Nephron progenitor cell (in vitro differentiated cells): ENCODE data around the gene FAM83B.

Source experiments
- DNase-seq: peaks from one replicate; pipeline ENCODE4 v3.0.0; 2021
- H3K27ac Mint-ChIP-seq: 2 replicates; pipeline ENCODE4 v1.8.0; 2021; ENCODE audit warnings: mild to moderate bottlenecking, moderate library complexity, mixed read lengths
- H3K27me3 Mint-ChIP-seq: 2 replicates; pipeline ENCODE4 v1.8.0; 2021; ENCODE audit warnings: mild to moderate bottlenecking, low read depth, mixed read lengths; ENCODE audit not compliant: poor library complexity
- H3K36me3 Mint-ChIP-seq: 2 replicates; pipeline ENCODE4 v1.8.0; 2021; ENCODE audit warnings: low read depth, mixed read lengths
- H3K4me1 Mint-ChIP-seq: 2 replicates; pipeline ENCODE4 v1.8.0; 2021; ENCODE audit warnings: mixed read lengths
- H3K4me3 Mint-ChIP-seq: 2 replicates; pipeline ENCODE4 v1.8.0; 2021; ENCODE audit warnings: mild to moderate bottlenecking, moderate library complexity, mixed read lengths
- H3K9me3 Mint-ChIP-seq: 2 replicates; pipeline ENCODE4 v1.8.0; 2021; ENCODE audit warnings: mild to moderate bottlenecking, moderate library complexity, mixed read lengths
- TF ChIP-seq, protein P1 (sequence below): fragments of 200-600 bp; sonication (generic); IDR thresholded peaks from 2 replicates; pipeline ENCODE4 v1.5.0; 2021; ENCODE audit warnings: antibody characterized with exemption

Gene FAM83B

GRCh38 chr6:54907355-54907754, 60.8 kb downstream of the FAM83B start:
- DNase-seq = no peak
- no peak overlapping the region for H3K27ac Mint-ChIP-seq
- TF ChIP-seq, protein P1, sequence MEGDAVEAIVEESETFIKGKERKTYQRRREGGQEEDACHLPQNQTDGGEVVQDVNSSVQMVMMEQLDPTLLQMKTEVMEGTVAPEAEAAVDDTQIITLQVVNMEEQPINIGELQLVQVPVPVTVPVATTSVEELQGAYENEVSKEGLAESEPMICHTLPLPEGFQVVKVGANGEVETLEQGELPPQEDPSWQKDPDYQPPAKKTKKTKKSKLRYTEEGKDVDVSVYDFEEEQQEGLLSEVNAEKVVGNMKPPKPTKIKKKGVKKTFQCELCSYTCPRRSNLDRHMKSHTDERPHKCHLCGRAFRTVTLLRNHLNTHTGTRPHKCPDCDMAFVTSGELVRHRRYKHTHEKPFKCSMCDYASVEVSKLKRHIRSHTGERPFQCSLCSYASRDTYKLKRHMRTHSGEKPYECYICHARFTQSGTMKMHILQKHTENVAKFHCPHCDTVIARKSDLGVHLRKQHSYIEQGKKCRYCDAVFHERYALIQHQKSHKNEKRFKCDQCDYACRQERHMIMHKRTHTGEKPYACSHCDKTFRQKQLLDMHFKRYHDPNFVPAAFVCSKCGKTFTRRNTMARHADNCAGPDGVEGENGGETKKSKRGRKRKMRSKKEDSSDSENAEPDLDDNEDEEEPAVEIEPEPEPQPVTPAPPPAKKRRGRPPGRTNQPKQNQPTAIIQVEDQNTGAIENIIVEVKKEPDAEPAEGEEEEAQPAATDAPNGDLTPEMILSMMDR = no peak
- no peaks in the 10 kb centered on the region for H3K9me3 Mint-ChIP-seq
- no peaks in the 10 kb centered on the region for H3K4me1 Mint-ChIP-seq
- no peak overlapping the region for H3K4me3 Mint-ChIP-seq
- no peaks in the 10 kb centered on the region for H3K27me3 Mint-ChIP-seq
- no peaks in the 10 kb centered on the region for H3K36me3 Mint-ChIP-seq

DNA sequence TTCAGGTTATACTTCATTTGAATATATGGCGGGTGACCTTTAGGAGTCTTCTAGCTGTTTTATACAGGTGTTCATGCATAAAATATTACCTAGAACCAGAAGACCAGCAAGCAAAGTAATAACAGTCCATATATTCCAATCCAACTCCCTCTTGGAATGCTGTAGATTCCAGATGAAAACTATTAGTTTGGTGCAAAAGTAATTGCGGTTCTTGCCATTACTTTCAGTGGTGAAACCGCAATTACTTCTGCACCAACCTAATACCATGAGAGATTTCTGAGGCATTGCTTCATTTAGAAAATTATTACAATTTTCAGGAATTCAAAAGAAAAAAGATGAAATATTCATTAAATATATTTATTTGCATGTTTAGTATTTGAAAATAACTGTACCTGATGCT, 62.6 kb downstream of the FAM83B start:
- TF ChIP-seq, protein P1 = no peak
- DNase-seq = no peak
- no peaks in the 10 kb centered on the region for H3K4me1 Mint-ChIP-seq
- H3K27me3 Mint-ChIP-seq = no peaks in the 10 kb centered on the region
- H3K9me3 Mint-ChIP-seq = no peaks in the 10 kb centered on the region
- H3K4me3 Mint-ChIP-seq = no peak overlapping the region
- H3K36me3 Mint-ChIP-seq = no peaks in the 10 kb centered on the region
- no peak overlapping the region for H3K27ac Mint-ChIP-seq

GRCh38 chr6:54910431-54910884, 63.9 kb downstream of the FAM83B start:
- no peak overlapping the region for H3K4me3 Mint-ChIP-seq

DNA sequence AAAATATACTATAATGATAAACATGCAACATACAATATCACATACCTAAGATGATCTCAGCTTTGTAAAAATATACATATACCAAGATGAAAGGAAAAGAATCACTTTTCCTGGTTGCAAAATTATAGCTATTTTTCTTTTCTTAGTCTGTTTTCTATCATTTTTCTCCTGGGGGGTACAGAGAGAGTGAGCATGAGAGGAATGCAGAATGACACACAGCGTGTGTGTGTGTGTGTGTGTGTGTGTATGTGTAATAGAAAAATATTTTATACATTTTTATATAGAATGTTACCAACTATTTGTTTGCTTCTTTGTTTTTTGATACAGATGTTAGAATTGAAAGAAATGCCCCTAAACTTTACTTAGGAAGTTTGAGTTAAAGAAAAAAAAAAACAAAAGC, 64.3 kb downstream of the FAM83B start:
- Mint-ChIP-seq H3K9me3 (no peaks in the 10 kb centered on the region), H3K36me3 (no peaks in the 10 kb centered on the region), H3K4me3 (no peak overlapping the region), H3K27me3 (no peaks in the 10 kb centered on the region), H3K27ac (no peak overlapping the region), H3K4me1 (no peaks in the 10 kb centered on the region)
- TF ChIP-seq, protein P1 = no peak
- DNase-seq = no peak

More at GRCh38 chr6:54910431-54910884, 63.9 kb downstream of the FAM83B start:
- no peaks in the 10 kb centered on the region for H3K4me1 Mint-ChIP-seq
- no peak for DNase-seq
- no peaks in the 10 kb centered on the region for H3K9me3 Mint-ChIP-seq
- no peaks in the 10 kb centered on the region for H3K36me3 Mint-ChIP-seq
- TF ChIP-seq, protein P1 = no peak
- H3K27me3 Mint-ChIP-seq = no peaks in the 10 kb centered on the region
- H3K27ac Mint-ChIP-seq = no peak overlapping the region

DNA sequence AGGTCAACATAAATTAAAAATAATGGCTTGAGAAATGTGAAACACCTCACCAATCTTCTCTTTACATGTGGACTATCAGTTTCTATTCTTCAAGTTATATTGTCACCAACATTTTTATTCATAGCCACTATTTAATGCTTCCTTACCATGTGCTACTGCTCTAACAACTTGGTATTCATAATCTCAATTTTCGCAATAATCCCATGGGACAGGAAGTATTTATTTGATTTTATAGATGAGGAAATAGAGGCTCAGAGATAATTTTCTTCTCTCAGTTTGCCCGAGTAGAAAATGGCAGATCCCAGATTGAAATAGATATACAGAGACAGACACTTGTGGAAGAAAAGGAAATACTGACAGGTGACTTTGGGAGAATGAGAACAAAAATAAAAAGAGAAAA, 66.6 kb downstream of the FAM83B start:
- H3K27me3 Mint-ChIP-seq = no peaks in the 10 kb centered on the region
- TF ChIP-seq, protein P1 = no peak
- H3K36me3 Mint-ChIP-seq = no peaks in the 10 kb centered on the region
- no peaks in the 10 kb centered on the region for H3K4me1 Mint-ChIP-seq
- H3K27ac Mint-ChIP-seq = no peak overlapping the region
- no peaks in the 10 kb centered on the region for H3K9me3 Mint-ChIP-seq
- no peak overlapping the region for H3K4me3 Mint-ChIP-seq
- DNase-seq = no peak

GRCh38 chr6:54916858-54917257, 70.3 kb downstream of the FAM83B start:
- no peak for DNase-seq
- no peaks in the 10 kb centered on the region for H3K4me1 Mint-ChIP-seq
- H3K4me3 Mint-ChIP-seq = no peak overlapping the region
- no peaks in the 10 kb centered on the region for H3K36me3 Mint-ChIP-seq
- no peak overlapping the region for H3K27ac Mint-ChIP-seq
- H3K27me3 Mint-ChIP-seq = no peaks in the 10 kb centered on the region
- TF ChIP-seq, protein P1 = no peak
- no peaks in the 10 kb centered on the region for H3K9me3 Mint-ChIP-seq
